Ascending aorta (tissue), 2 donors: ENCODE results near the gene CCDC185. TPM values are rescaled to one million over a fixed set of nuclear protein-coding genes. Genes with fewer than 3 reads are reported as not detected.

Source experiments
- DNase-seq, 2 donors: peaks; one replicate each; pipeline ENCODE4 v3.0.0-alpha.2; 2019; ENCODE audit warnings: low spot score in 2 of 2
- H3K27ac ChIP-seq, 2 donors: fragments of 200-600 bp; sonication (generic); one replicate each; pipeline ENCODE4 v1.5.1; 2016 to 2017; ENCODE audit warnings: mild to moderate bottlenecking in 1 of 2
- H3K27me3 ChIP-seq: fragments of 200-600 bp; sonication (generic); one replicate; pipeline ENCODE4 v1.5.1; 2017
- H3K36me3 ChIP-seq, 2 donors: fragments of 200-600 bp; sonication (generic); one replicate each; pipeline ENCODE4 v1.5.1; 2016
- H3K4me1 ChIP-seq, 2 donors: fragments of 200-600 bp; sonication (generic); one replicate each; pipeline ENCODE4 v1.5.1; 2016 to 2017; ENCODE audit warnings: mild to moderate bottlenecking in 1 of 2
- H3K4me3 ChIP-seq, 2 donors: fragments of 200-600 bp; sonication (generic); one replicate each; pipeline ENCODE4 v1.5.1; 2016 to 2017; ENCODE audit warnings: mild to moderate bottlenecking in 1 of 2
- H3K9me3 ChIP-seq, 2 donors: fragments of 200-600 bp; sonication (generic); one replicate each; pipeline ENCODE4 v1.5.1; 2016
- CTCF ChIP-seq, 3 experiments: fragments of 200-600 bp in 2 of 3; fragments of 450-650 bp in 1 of 3; sonication (generic) in 2 of 3; IDR thresholded peaks; one replicate each; pipeline ENCODE4 v1.5.1; 2016 to 2019; ENCODE audit warnings: antibody characterized with exemption in 3 of 3, mild to moderate bottlenecking in 1 of 3, moderate library complexity in 1 of 3
- intact Hi-C: fragments of 100-400 bp; cut with DNase I; formaldehyde crosslinking; loops from one replicate; pipeline ENCODE4 v1.15.1; 2023
- total RNA-seq: library from RNA; depleted of rRNA; stranded (reverse); fragments of >200 nt; gene quantifications from one replicate; pipeline ENCODE4 v1.1.0, GENCODE V29; 2016

The CCDC185 gene
- total RNA-seq, 1 donor from 2014 or later = not detected

- Histone ChIP-seq H3K27me3 (no peaks in the 10 kb centered on the region), H3K4me1 (peaks cover 15 to 33% of the 10 kb centered on the region in 2 donors), H3K27ac (peak overlapping the region; percentile 60 to 75), H3K36me3 (no peaks in the 10 kb centered on the region), H3K9me3 (no peaks in the 10 kb centered on the region), H3K4me3 (no peak overlapping the region)
- TF ChIP-seq CTCF (IDR thresholded peaks at IDR 0.05) = no peak
- intact Hi-C loops = loop anchor here (5.0 kb wide), 2 partner anchors 68 to 293 kb away; partner anchors contain the start of gene SUSD4
- DNase-seq = no peak
Observed at GRCh38 chr1:223429821-223430220, 36.6 kb downstream of the CCDC185 start.

GRCh38 chr1:223430236-223430635, 37.0 kb downstream of the CCDC185 start:
- Histone ChIP-seq H3K36me3 (no peaks in the 10 kb centered on the region), H3K9me3 (no peaks in the 10 kb centered on the region), H3K27me3 (no peaks in the 10 kb centered on the region), H3K4me1 (peaks cover 15 to 29% of the 10 kb centered on the region in 2 donors), H3K4me3 (no peak overlapping the region), H3K27ac (peak overlapping the region; percentile 60 to 75)
- DNase-seq = peak in 1 of 2 donors; percentile 65
- no peak for TF ChIP-seq CTCF (IDR thresholded peaks at IDR 0.05)
- intact Hi-C loops = loop anchor here (5.0 kb wide), 1 partner anchor 293 kb away; no protein-coding TSS in a partner anchor

- DNase-seq = no peak
- TF ChIP-seq CTCF (IDR thresholded peaks at IDR 0.05) = no peak
- H3K4me3 ChIP-seq = no peak overlapping the region
- H3K27ac ChIP-seq = no peak overlapping the region
- no peaks in the 10 kb centered on the region for H3K4me1 ChIP-seq
- no peaks in the 10 kb centered on the region for H3K36me3 ChIP-seq
- H3K9me3 ChIP-seq = no peaks in the 10 kb centered on the region
- intact Hi-C loops = no loop called here
- no peaks in the 10 kb centered on the region for H3K27me3 ChIP-seq
Observed at GRCh38 chr1:223437151-223437550, 43.9 kb downstream of the CCDC185 start.

- no peak for DNase-seq
- H3K27me3 ChIP-seq = no peaks in the 10 kb centered on the region
- no peaks in the 10 kb centered on the region for H3K9me3 ChIP-seq
- no peak overlapping the region for H3K27ac ChIP-seq
- no peaks in the 10 kb centered on the region for H3K4me1 ChIP-seq
- intact Hi-C loops = no loop called here
- no peak for TF ChIP-seq CTCF (IDR thresholded peaks at IDR 0.05)
- no peak overlapping the region for H3K4me3 ChIP-seq
- H3K36me3 ChIP-seq = no peaks in the 10 kb centered on the region
Observed at GRCh38 chr1:223443397-223443796, 50.2 kb downstream of the CCDC185 start.

- intact Hi-C loops = no loop called here
Observed at GRCh38 chr1:223444411-223444810, 51.2 kb downstream of the CCDC185 start.

More at GRCh38 chr1:223444411-223444810, 51.2 kb downstream of the CCDC185 start:
- Histone ChIP-seq H3K27ac (no peak overlapping the region), H3K27me3 (no peaks in the 10 kb centered on the region), H3K4me3 (no peak overlapping the region), H3K36me3 (no peaks in the 10 kb centered on the region), H3K4me1 (no peaks in the 10 kb centered on the region), H3K9me3 (no peaks in the 10 kb centered on the region)
- no peak for DNase-seq
- TF ChIP-seq CTCF (IDR thresholded peaks at IDR 0.05) = no peak

Other genes starting within 250 kb of the CCDC185 start
- not detected for gene SUSD4, start 29.2 kb upstream of the CCDC185 start, total RNA-seq